ENCODE measurements around the gene TRAF6.

GRCh38 chr11:36485298-36486002 lies 24.6 kb downstream of the TRAF6 start:
- TF ChIP-seq, protein P1, sequence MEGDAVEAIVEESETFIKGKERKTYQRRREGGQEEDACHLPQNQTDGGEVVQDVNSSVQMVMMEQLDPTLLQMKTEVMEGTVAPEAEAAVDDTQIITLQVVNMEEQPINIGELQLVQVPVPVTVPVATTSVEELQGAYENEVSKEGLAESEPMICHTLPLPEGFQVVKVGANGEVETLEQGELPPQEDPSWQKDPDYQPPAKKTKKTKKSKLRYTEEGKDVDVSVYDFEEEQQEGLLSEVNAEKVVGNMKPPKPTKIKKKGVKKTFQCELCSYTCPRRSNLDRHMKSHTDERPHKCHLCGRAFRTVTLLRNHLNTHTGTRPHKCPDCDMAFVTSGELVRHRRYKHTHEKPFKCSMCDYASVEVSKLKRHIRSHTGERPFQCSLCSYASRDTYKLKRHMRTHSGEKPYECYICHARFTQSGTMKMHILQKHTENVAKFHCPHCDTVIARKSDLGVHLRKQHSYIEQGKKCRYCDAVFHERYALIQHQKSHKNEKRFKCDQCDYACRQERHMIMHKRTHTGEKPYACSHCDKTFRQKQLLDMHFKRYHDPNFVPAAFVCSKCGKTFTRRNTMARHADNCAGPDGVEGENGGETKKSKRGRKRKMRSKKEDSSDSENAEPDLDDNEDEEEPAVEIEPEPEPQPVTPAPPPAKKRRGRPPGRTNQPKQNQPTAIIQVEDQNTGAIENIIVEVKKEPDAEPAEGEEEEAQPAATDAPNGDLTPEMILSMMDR (IDR thresholded peaks at IDR 0.05): no peak
- TF ChIP-seq POLR2A (IDR thresholded peaks at IDR 0.05): no peak

Data from heart left ventricle (tissue), 13 donors.